Activated naive CD8-positive, alpha-beta T cell treated with anti-CD3 and anti-CD28 coated beads for 36 hours (primary cell): ENCODE results near the gene MEOX1. TPM values are rescaled to one million over a fixed set of nuclear protein-coding genes. Genes with fewer than 3 reads are reported as not detected.
"Not testable (repeated sequence)": the region's sequence is repeated elsewhere in the genome, so short reads cannot be mapped to it uniquely, and the experiment has no call there.

Experiments used
- DNase-seq: peaks from one replicate; pipeline ENCODE4 v3.0.0; 2021
- H3K27ac Mint-ChIP-seq: one replicate; pipeline ENCODE4 v1.8.0; 2022; ENCODE audit warnings: mild to moderate bottlenecking, moderate library complexity, mixed read lengths
- H3K27me3 Mint-ChIP-seq: one replicate; pipeline ENCODE4 v1.8.0; 2022; ENCODE audit warnings: mild to moderate bottlenecking, mixed read lengths
- H3K36me3 Mint-ChIP-seq: one replicate; pipeline ENCODE4 v1.8.0; 2021; ENCODE audit warnings: mild to moderate bottlenecking, mixed read lengths
- H3K4me1 Mint-ChIP-seq: one replicate; pipeline ENCODE4 v1.8.0; 2021; ENCODE audit warnings: mixed read lengths
- H3K4me3 Mint-ChIP-seq: one replicate; pipeline ENCODE4 v1.8.0; 2022; ENCODE audit warnings: mild to moderate bottlenecking, moderate library complexity, mixed read lengths
- H3K9me3 Mint-ChIP-seq: one replicate; pipeline ENCODE4 v1.8.0; 2022; ENCODE audit warnings: mixed read lengths
- total RNA-seq, 2 experiments: library from RNA; stranded (reverse); gene quantifications; one replicate each; pipeline ENCODE4 v1.2.3, GENCODE V29; 2021

MEOX1 gene
- total RNA-seq, 2 experiments from 2014 or later = 0.14 to 0.25 TPM

- Mint-ChIP-seq H3K27ac (no peak overlapping the region), H3K9me3 (no peaks in the 10 kb centered on the region), H3K36me3 (no peaks in the 10 kb centered on the region), H3K27me3 (no peaks in the 10 kb centered on the region), H3K4me3 (no peak overlapping the region), H3K4me1 (no peaks in the 10 kb centered on the region)
- DNase-seq = no peak
These were observed 29.6 kb upstream of the MEOX1 start for GRCh38 chr17:43691317-43691693.

DNA sequence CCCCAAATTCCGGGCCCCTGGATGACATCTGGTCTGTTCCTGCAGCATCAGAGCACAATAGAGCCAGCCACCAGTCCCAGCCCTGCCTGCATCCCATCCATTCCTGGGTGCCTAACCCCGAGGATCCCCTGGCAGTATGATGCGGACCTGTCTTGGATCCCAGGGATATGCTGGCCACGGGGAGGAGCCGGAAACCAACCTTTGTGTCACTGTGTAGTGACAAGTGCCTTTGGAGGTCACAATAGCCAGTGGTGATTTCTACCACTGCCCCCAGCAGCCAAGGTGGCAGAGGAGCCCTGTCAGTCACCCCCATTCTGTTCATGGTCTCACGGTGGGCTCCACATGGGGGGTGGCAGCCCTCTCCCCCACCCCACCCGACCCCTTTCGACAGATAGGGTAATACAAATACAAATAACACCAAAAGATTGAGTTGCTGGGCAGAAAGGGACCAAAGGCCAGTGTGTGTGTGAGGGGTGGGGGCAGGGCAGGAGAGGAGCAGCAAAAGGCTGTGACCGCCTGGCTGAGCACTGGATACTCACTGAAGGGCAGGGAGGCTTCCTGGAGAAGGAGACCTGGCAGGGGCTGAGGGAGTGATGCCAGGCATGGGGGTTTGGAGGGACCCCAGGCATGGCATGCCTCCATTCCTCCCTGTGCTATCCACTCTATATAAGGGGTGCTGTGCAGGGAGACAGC, 29.0 kb upstream of the MEOX1 start:
- H3K36me3 Mint-ChIP-seq = no peaks in the 10 kb centered on the region
- no peaks in the 10 kb centered on the region for H3K27me3 Mint-ChIP-seq
- no peaks in the 10 kb centered on the region for H3K9me3 Mint-ChIP-seq
- DNase-seq = no peak
- no peak overlapping the region for H3K4me3 Mint-ChIP-seq
- H3K27ac Mint-ChIP-seq = no peak overlapping the region
- H3K4me1 Mint-ChIP-seq = no peaks in the 10 kb centered on the region

DNA sequence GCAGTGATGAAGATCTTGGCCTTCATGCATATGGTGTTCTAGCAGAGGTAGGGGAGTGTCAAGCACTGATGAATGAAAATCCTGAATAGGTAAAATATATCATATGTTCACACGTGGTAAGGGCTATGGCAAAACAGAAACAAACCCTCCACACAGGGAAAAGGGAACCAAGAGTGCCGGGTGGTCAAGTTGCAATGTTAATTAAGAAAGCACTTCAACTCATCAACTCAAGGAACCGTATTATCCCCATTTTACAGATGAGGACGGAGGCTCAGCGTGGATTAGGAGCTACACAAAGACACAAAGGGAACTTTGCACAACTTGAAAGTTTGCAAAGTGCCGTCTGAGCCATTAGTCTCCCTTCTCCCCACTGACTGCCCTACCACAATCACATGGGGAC, 28.1 kb upstream of the MEOX1 start:
- no peak for DNase-seq
- Mint-ChIP-seq H3K36me3 (no peaks in the 10 kb centered on the region), H3K4me3 (no peak overlapping the region), H3K27me3 (no peaks in the 10 kb centered on the region), H3K27ac (no peak overlapping the region), H3K4me1 (no peaks in the 10 kb centered on the region), H3K9me3 (no peaks in the 10 kb centered on the region)

GRCh38 chr17:43689131-43689530, 27.4 kb upstream of the MEOX1 start:
- Mint-ChIP-seq H3K4me3 (no peak overlapping the region), H3K4me1 (no peaks in the 10 kb centered on the region), H3K9me3 (no peaks in the 10 kb centered on the region), H3K27ac (no peak overlapping the region), H3K36me3 (no peaks in the 10 kb centered on the region), H3K27me3 (no peaks in the 10 kb centered on the region)
- DNase-seq = no peak

DNA sequence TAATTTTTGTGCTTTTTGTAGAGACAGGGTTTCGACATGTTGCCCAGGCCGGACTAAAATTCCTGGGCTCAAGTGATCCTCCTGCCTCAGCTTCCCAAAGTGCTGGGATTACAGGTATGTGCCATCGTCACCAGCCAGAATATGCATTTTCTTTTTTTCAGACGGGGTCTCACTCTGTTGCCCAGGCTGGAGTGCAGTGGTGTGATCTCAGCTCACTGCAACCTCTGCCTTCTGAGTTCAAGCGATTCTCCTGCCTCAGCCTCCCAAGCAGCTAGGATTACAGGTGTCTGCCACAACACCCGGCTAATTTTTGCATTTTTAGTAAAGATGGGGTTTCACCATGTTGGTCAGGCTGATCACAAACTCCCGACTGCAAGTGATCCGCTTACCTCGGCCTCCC, 25.2 kb upstream of the MEOX1 start:
- H3K27ac Mint-ChIP-seq, H3K4me3 Mint-ChIP-seq, H3K27me3 Mint-ChIP-seq, DNase-seq, H3K36me3 Mint-ChIP-seq, H3K9me3 Mint-ChIP-seq, H3K4me1 Mint-ChIP-seq: not testable (repeated sequence)

DNA sequence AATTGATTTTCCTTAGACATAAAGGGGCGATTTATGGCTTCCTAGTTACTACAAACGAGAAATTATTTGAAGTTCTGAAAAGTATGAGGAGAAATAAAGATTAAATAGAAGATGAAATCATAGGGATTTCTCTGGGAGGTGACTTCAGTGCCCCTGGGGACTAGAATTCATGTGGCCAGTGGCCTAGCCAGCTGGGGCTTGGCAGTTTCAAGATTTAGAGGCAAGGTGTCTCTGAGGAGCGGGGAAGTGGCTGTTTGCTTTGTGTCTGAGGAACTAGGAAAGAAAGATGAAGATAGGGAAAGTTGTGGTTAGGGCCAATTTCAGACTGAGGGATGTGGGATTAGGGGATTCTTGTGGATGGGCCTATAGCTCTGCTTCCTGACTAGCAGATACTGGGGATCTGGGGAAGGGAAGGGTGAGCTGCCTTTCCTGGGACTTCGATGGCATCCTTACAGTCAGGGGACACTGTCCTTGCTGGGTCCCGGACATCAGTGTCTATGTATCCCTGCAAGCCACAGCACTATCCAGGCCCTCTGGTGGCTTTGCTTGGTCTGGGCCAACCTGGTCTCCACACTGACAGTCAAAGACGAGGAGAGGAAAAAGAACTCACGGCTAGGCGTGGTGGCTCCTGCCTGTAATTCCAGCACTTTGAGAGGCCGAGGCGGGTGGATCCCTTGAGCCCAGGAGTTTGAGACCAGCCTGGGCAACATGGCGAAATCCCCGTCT, 22.4 kb upstream of the MEOX1 start:
- no peaks in the 10 kb centered on the region for H3K4me1 Mint-ChIP-seq

GRCh38 chr17:43680461-43680860, 18.7 kb upstream of the MEOX1 start:
- no peak overlapping the region for H3K27ac Mint-ChIP-seq
- H3K9me3 Mint-ChIP-seq = no peaks in the 10 kb centered on the region
- H3K4me3 Mint-ChIP-seq = no peak overlapping the region
- DNase-seq = no peak
- peaks cover 5% of the 10 kb centered on the region for H3K4me1 Mint-ChIP-seq
- peaks cover 3% of the 10 kb centered on the region for H3K27me3 Mint-ChIP-seq
- no peaks in the 10 kb centered on the region for H3K36me3 Mint-ChIP-seq

More for the DNA sequence above, 22.4 kb upstream of the MEOX1 start:
- no peak overlapping the region for H3K4me3 Mint-ChIP-seq
- no peak for DNase-seq
- no peaks in the 10 kb centered on the region for H3K36me3 Mint-ChIP-seq
- H3K9me3 Mint-ChIP-seq = no peaks in the 10 kb centered on the region
- no peaks in the 10 kb centered on the region for H3K27me3 Mint-ChIP-seq
- H3K27ac Mint-ChIP-seq = no peak overlapping the region

DNA sequence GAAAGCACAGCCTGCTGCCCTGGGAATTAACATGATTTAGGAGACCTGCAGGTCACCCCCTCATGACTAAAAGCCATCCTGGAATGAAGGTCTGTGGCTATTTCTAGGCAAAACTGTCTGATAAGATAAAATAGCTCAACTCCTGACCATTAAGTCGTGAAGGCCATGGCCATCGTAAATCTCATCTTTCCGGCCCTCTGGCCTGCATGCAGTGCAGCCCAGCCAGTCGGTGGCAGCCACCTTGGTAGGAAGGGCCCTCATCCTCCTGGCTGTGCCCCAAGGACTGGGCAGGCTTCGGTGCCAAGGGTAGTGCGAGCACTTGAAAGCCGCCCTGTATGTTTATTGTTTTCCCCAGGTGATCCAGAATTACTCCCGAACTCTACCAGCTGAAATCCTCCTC, 18.2 kb upstream of the MEOX1 start:
- DNase-seq = no peak
- Mint-ChIP-seq H3K4me3 (no peak overlapping the region), H3K27me3 (peaks cover 6% of the 10 kb centered on the region), H3K36me3 (no peaks in the 10 kb centered on the region), H3K4me1 (peaks cover 5% of the 10 kb centered on the region), H3K27ac (no peak overlapping the region), H3K9me3 (no peaks in the 10 kb centered on the region)

- Mint-ChIP-seq H3K9me3 (no peaks in the 10 kb centered on the region), H3K36me3 (no peaks in the 10 kb centered on the region), H3K4me3 (no peak overlapping the region), H3K27me3 (peaks cover 6% of the 10 kb centered on the region), H3K27ac (no peak overlapping the region), H3K4me1 (peaks cover 5% of the 10 kb centered on the region)
- no peak for DNase-seq
These were observed 17.7 kb upstream of the MEOX1 start for GRCh38 chr17:43679401-43679800.

- no peaks in the 10 kb centered on the region for H3K36me3 Mint-ChIP-seq
- peaks cover 9% of the 10 kb centered on the region for H3K27me3 Mint-ChIP-seq
- no peak overlapping the region for H3K27ac Mint-ChIP-seq
- no peaks in the 10 kb centered on the region for H3K9me3 Mint-ChIP-seq
- no peak overlapping the region for H3K4me3 Mint-ChIP-seq
- H3K4me1 Mint-ChIP-seq = peaks cover 8% of the 10 kb centered on the region
- no peak for DNase-seq
These were observed 14.7 kb upstream of the MEOX1 start for GRCh38 chr17:43676471-43676870.

DNA sequence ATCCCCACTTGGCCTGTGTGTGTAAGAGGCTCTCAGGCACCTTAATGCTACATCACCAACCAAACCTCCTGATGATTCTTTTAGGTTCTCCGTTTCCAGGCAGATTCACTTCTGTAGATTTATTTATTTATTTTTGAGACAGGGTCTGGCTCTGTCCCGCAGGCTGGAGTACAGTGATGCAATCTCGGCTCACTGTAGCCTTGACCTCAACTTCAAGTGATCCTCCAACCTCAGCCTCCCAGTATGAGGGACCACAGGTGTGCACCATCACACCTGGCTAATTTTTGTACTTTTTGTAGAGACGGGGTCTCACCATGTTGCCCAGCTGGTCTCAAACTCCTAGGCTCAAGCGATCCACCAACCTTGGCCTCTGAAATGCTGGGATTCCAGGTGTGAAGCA, 12.7 kb upstream of the MEOX1 start:
- H3K27ac Mint-ChIP-seq = no peak overlapping the region
- H3K9me3 Mint-ChIP-seq = no peaks in the 10 kb centered on the region
- no peak overlapping the region for H3K4me3 Mint-ChIP-seq
- H3K4me1 Mint-ChIP-seq = peaks cover 8% of the 10 kb centered on the region
- no peaks in the 10 kb centered on the region for H3K36me3 Mint-ChIP-seq
- DNase-seq = no peak
- H3K27me3 Mint-ChIP-seq = peaks cover 9% of the 10 kb centered on the region

DNA sequence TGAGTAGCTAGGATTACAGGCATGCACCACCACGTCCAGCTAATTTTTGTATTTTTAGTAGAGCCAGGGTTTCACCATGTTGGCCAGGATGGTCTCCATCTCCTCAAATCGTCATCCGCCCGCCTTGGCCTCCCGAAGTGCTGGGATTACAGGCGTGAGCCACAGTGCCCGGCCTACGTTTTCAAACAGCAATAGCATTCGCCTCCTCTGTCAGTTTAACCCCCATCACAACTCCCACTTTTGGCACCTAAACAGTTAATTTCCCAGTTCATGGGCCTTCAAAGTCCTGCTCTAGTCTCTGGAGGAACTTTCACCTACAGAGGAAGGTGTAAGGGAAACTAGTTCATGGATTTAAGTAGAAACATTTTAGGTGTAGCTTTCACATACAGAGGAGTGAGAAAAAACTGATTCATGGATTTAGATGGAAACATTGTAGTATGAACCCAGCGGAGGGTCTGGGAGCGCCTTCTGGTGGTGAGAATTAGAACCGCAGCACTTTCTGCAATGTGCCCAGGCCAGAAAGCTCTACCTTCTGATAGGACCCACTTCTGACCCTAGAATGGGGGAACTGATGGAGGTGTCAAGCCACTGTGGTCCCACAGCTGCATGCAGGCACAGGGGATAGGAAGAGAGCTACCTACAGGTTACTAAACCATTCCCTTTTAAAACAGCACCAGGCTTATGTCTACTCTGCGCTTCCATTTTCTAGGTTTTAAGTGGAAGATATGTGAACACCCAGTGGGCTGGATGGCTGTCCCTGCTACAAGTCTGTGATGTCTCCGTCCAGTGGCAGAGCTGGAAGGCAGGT, 12.0 kb upstream of the MEOX1 start:
- H3K27me3 Mint-ChIP-seq = peaks cover 9% of the 10 kb centered on the region
- H3K4me3 Mint-ChIP-seq = no peak overlapping the region
- no peaks in the 10 kb centered on the region for H3K36me3 Mint-ChIP-seq
- DNase-seq = peak; percentile 65
- peak overlapping the region; percentile 11 for H3K27ac Mint-ChIP-seq
- H3K9me3 Mint-ChIP-seq = no peaks in the 10 kb centered on the region
- peaks cover 8% of the 10 kb centered on the region for H3K4me1 Mint-ChIP-seq

- Mint-ChIP-seq H3K27me3 (peaks cover 6% of the 10 kb centered on the region), H3K9me3 (no peaks in the 10 kb centered on the region), H3K27ac (no peak overlapping the region), H3K36me3 (no peaks in the 10 kb centered on the region), H3K4me3 (no peak overlapping the region), H3K4me1 (peaks cover 5% of the 10 kb centered on the region)
- DNase-seq = no peak
These were observed 10.2 kb upstream of the MEOX1 start for GRCh38 chr17:43671755-43672519.

DNA sequence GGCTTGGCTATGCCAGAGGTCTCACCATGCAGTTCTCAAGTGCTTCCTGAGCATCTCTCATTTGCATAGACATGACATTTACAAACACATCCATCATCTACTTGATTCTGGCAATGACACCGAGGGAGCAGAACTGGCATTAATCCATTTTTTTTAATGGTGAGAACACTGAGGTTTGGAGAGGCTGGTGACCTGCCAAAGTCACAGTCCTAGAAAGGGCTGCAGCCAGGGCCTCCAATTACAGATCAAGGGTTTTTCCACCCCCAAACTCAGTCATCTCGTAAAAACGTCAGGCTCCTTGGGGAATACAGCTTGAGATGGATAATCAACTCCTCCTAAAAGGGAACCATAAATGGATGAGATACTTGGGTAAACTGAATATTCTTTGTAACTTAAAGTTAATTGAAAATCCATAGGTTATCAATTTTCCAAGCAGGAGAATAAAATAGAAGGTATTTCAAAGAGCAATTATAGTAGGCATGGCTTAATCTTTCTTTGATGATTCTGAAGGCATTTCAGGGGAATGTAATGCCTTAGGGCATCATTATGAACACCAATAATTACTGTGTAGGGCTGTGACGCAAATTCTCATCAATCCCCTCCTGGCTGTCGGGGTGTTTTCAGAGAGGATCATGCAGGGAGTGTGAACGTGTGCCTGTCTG, 9.4 kb upstream of the MEOX1 start:
- Mint-ChIP-seq H3K27me3 (peaks cover 6% of the 10 kb centered on the region), H3K27ac (no peak overlapping the region), H3K4me1 (peaks cover 5% of the 10 kb centered on the region), H3K9me3 (no peaks in the 10 kb centered on the region), H3K36me3 (no peaks in the 10 kb centered on the region), H3K4me3 (no peak overlapping the region)
- DNase-seq = no peak
